ENCODE results near the gene BBIP1.
A peak's percentile ranks its signal among the peaks of the same experiment; 100 is the strongest.

Gene BBIP1

GRCh38 chr10:110918643-110919348 is at the start of gene BBIP1:
TSS of gene BBIP1 (minus strand) at chr10:110919180. CDS start at chr10:110918157, 1,023 bp downstream.
- DNase-seq: peak; percentile 94 to 99 (median 97)

- no peak for DNase-seq
Observed at GRCh38 chr10:110967645-110968044, 48.7 kb upstream of the BBIP1 start.

- DNase-seq: no peak
Observed at GRCh38 chr10:110967009-110967630, 48.1 kb upstream of the BBIP1 start.

- DNase-seq: no peak
Observed at GRCh38 chr10:110966146-110966545, 47.2 kb upstream of the BBIP1 start.

- DNase-seq: no peak
Observed at GRCh38 chr10:110965216-110965615, 46.2 kb upstream of the BBIP1 start.

GRCh38 chr10:110964681-110965080 is 45.7 kb upstream of the BBIP1 start:
- no peak for DNase-seq

- no peak for DNase-seq
Observed at GRCh38 chr10:110963162-110963561, 44.2 kb upstream of the BBIP1 start.

GRCh38 chr10:110962443-110962842 is 43.5 kb upstream of the BBIP1 start:
- DNase-seq: no peak

GRCh38 chr10:110960333-110960712 is 41.3 kb upstream of the BBIP1 start:
- no peak for DNase-seq

- DNase-seq: no peak
Observed at GRCh38 chr10:110959379-110960332, 40.7 kb upstream of the BBIP1 start.

GRCh38 chr10:110957606-110958005 is 38.6 kb upstream of the BBIP1 start:
- no peak for DNase-seq

- DNase-seq: no peak
Observed at GRCh38 chr10:110951381-110951780, 32.4 kb upstream of the BBIP1 start.

- DNase-seq: no peak
Observed at GRCh38 chr10:110947061-110947595, 28.1 kb upstream of the BBIP1 start.

GRCh38 chr10:110946496-110946895 is 27.5 kb upstream of the BBIP1 start:
- DNase-seq: no peak

- DNase-seq: no peak
Observed at GRCh38 chr10:110944792-110945396, 25.9 kb upstream of the BBIP1 start.

- DNase-seq: no peak
Observed at GRCh38 chr10:110939419-110939818, 20.4 kb upstream of the BBIP1 start.

GRCh38 chr10:110936757-110937156 is 17.8 kb upstream of the BBIP1 start:
- no peak for DNase-seq

GRCh38 chr10:110932505-110933180 is 13.7 kb upstream of the BBIP1 start:
- DNase-seq: no peak

GRCh38 chr10:110931769-110932381 is 12.9 kb upstream of the BBIP1 start:
- DNase-seq: no peak

GRCh38 chr10:110927461-110927860 is 8.5 kb upstream of the BBIP1 start:
- no peak for DNase-seq

- no peak for DNase-seq
Observed at GRCh38 chr10:110923856-110924493, 5.0 kb upstream of the BBIP1 start.
